Measurements from ENCODE around the gene ZNF618. TPM values are rescaled to one million over a fixed set of nuclear protein-coding genes. Genes with fewer than 3 reads are reported as not detected.

Gene ZNF618
- total RNA-seq, 1 experiment from 2014 or later = not detected

DNA sequence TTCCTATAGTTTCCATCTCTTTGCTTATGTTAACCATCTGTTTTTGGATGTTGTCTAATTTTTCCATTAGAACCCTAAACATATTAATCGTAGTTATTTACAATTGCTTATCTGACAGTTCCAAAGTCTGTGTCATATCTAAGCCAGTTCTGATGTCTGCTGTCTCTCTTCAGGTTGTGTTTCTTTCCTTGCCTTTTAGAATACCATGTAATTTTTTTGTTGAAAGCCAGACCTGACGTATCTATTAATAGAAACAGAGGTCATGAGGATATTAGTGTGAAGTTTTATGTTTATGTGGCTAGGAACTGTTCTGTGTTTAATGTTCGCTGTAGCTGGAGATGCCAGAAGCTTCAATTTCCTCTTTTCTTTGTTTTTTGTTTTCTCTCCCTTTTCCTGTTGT is 52.2 kb downstream of the ZNF618 start:
- no peak overlapping the region for H2AFZ ChIP-seq (ENCODE audit: low read length)
- H4K20me1 ChIP-seq (ENCODE audit: insufficient read depth, low read depth, low read length) = no peaks in the 10 kb centered on the region
- no peak overlapping the region for H3K9ac ChIP-seq (ENCODE audit: low read length)
- H3K36me3 ChIP-seq (ENCODE audit: insufficient read depth, low read length) = no peaks in the 10 kb centered on the region
- no peaks in the 10 kb centered on the region for H3K9me2 ChIP-seq (replicated peaks; ENCODE audit: insufficient read depth, low read length)
- H3K4me3 ChIP-seq (ENCODE audit: low read length) = no peak overlapping the region
- H3K4me1 ChIP-seq (ENCODE audit: low read length) = no peaks in the 10 kb centered on the region
- H3K79me2 ChIP-seq (ENCODE audit: low read length) = no peaks in the 10 kb centered on the region
- no peaks in the 10 kb centered on the region for H3K9me3 ChIP-seq (ENCODE audit: low read length)
- H3K4me2 ChIP-seq (ENCODE audit: low read depth, low read length, poor library complexity, severe bottlenecking) = no peak overlapping the region
- H3K27ac ChIP-seq (ENCODE audit: low read length) = no peak overlapping the region
- no peaks in the 10 kb centered on the region for H3K27me3 ChIP-seq (ENCODE audit: low read length)
- DNase-seq = no peak

DNA sequence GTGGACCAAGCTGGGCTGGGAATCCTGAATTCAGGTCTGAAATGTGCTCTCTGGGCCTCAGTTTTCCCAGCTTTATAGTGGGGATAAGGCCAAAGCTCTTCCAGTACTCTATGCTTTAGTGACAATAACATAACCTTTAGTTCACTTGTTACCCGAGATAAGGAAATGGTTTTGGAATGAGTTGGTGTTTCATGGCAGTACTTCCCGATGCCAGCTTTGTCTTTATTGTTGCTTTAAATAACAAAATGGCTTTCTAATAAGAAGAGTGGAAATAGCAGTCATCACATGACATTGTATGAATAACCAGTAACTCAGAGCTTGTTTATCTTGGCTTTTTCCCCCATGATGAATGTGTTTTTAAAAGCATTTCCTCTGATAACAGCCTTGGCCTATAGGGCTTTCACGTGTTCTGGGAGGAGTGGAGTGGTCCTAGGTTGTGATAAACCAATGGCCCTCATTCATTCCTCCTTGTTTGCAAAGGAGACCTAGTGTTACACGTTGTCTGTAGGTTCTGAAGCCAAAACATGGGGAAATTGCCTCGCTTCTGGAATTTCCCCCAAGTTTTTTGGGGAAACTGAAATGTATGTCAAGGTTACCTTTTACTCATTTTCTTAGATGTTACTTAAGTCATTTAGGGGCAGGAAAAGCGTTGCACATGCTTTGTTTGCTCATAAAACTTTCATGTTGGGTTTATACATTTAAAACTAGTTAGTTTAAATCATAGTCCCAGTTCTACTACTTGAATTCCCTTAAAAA is 53.7 kb downstream of the ZNF618 start:
- Histone ChIP-seq H3K9me3 (ENCODE audit: low read length) (no peaks in the 10 kb centered on the region), H3K27me3 (ENCODE audit: low read length) (no peaks in the 10 kb centered on the region), H2AFZ (ENCODE audit: low read length) (no peak overlapping the region), H3K36me3 (ENCODE audit: insufficient read depth, low read length) (no peaks in the 10 kb centered on the region), H4K20me1 (ENCODE audit: insufficient read depth, low read depth, low read length) (no peaks in the 10 kb centered on the region), H3K4me3 (ENCODE audit: low read length) (no peak overlapping the region), H3K27ac (ENCODE audit: low read length) (no peak overlapping the region), H3K9ac (ENCODE audit: low read length) (no peak overlapping the region), H3K79me2 (ENCODE audit: low read length) (no peaks in the 10 kb centered on the region), H3K4me1 (ENCODE audit: low read length) (no peaks in the 10 kb centered on the region), H3K4me2 (ENCODE audit: low read depth, low read length, poor library complexity, severe bottlenecking) (no peak overlapping the region), H3K9me2 (replicated peaks; ENCODE audit: insufficient read depth, low read length) (no peaks in the 10 kb centered on the region)
- no peak for DNase-seq

DNA sequence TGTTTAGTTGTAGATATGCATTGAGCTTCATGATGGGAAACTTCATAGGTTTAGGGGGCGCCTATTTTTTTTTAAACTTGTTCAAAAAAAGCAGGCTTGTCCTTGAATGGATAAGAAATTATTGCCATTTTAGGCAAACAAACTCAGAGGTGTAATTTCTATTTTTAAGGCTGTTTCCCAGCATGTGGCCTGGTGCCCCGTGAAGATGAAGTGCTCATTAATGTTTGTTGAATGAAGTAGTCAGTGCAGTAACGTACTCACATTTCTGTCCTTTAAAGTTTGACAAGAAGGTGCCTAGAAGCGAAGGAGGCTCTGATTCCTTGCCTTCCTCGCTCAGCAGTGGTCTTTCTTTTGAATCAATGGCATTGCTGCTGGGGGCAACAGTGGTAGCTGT is 54.3 kb downstream of the ZNF618 start:
- Histone ChIP-seq H2AFZ (ENCODE audit: low read length) (no peak overlapping the region), H3K9me3 (ENCODE audit: low read length) (no peaks in the 10 kb centered on the region), H3K36me3 (ENCODE audit: insufficient read depth, low read length) (no peaks in the 10 kb centered on the region), H3K27ac (ENCODE audit: low read length) (no peak overlapping the region), H4K20me1 (ENCODE audit: insufficient read depth, low read depth, low read length) (no peaks in the 10 kb centered on the region), H3K4me3 (ENCODE audit: low read length) (no peak overlapping the region), H3K9me2 (replicated peaks; ENCODE audit: insufficient read depth, low read length) (no peaks in the 10 kb centered on the region), H3K4me1 (ENCODE audit: low read length) (no peaks in the 10 kb centered on the region), H3K9ac (ENCODE audit: low read length) (no peak overlapping the region), H3K27me3 (ENCODE audit: low read length) (no peaks in the 10 kb centered on the region), H3K4me2 (ENCODE audit: low read depth, low read length, poor library complexity, severe bottlenecking) (no peak overlapping the region), H3K79me2 (ENCODE audit: low read length) (no peaks in the 10 kb centered on the region)
- DNase-seq = no peak

DNA sequence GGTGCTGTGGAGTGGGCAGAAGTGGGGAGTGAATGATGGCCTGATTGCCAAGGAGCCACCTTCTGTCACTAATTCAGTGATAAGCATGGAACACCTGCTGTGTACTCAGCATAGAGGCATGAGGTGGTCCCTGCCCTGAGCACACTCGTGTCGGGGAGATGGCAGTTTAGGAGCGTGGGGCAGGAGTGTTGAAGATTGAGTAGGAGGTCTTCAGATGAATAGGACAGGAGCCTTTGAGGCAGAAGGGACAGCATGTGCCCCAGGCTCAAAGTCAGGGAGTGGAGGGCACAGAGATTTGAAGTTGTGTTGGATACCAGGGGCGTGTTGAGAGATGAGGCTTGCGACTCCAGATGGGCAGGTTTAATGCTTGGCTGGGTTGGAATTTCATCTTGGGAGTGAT is 55.0 kb downstream of the ZNF618 start:
- Histone ChIP-seq H2AFZ (ENCODE audit: low read length) (no peak overlapping the region), H3K79me2 (ENCODE audit: low read length) (no peaks in the 10 kb centered on the region), H3K36me3 (ENCODE audit: insufficient read depth, low read length) (no peaks in the 10 kb centered on the region), H3K27ac (ENCODE audit: low read length) (no peak overlapping the region), H3K4me2 (ENCODE audit: low read depth, low read length, poor library complexity, severe bottlenecking) (no peak overlapping the region), H3K9ac (ENCODE audit: low read length) (no peak overlapping the region), H3K4me1 (ENCODE audit: low read length) (no peaks in the 10 kb centered on the region), H3K9me2 (replicated peaks; ENCODE audit: insufficient read depth, low read length) (no peaks in the 10 kb centered on the region), H3K27me3 (ENCODE audit: low read length) (no peaks in the 10 kb centered on the region), H4K20me1 (ENCODE audit: insufficient read depth, low read depth, low read length) (no peaks in the 10 kb centered on the region), H3K9me3 (ENCODE audit: low read length) (no peaks in the 10 kb centered on the region), H3K4me3 (ENCODE audit: low read length) (no peak overlapping the region)
- no peak for DNase-seq

DNA sequence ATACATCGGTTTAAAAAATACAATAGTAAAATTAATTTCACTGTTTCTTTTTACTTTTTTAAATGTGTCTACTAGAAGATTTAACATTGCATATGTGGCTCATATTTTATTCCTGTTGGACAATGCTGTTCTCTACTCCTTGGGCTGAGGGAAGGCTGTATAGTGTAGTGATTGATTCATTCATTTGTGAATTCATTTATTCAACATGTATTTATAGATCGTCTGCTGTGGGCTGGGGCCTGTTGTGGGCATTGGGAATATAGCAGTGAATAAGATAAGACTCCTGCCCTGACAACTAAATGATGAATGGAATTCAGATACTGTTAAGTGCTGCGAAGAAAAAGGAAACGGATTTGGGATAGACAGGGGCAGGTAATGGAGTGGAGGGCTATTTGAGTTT is 55.7 kb downstream of the ZNF618 start:
- Histone ChIP-seq H3K4me2 (ENCODE audit: low read depth, low read length, poor library complexity, severe bottlenecking) (no peak overlapping the region), H2AFZ (ENCODE audit: low read length) (no peak overlapping the region), H3K36me3 (ENCODE audit: insufficient read depth, low read length) (no peaks in the 10 kb centered on the region), H3K27ac (ENCODE audit: low read length) (no peak overlapping the region), H4K20me1 (ENCODE audit: insufficient read depth, low read depth, low read length) (no peaks in the 10 kb centered on the region), H3K4me1 (ENCODE audit: low read length) (no peaks in the 10 kb centered on the region), H3K9me3 (ENCODE audit: low read length) (no peaks in the 10 kb centered on the region), H3K9me2 (replicated peaks; ENCODE audit: insufficient read depth, low read length) (no peaks in the 10 kb centered on the region), H3K9ac (ENCODE audit: low read length) (no peak overlapping the region), H3K4me3 (ENCODE audit: low read length) (no peak overlapping the region), H3K27me3 (ENCODE audit: low read length) (no peaks in the 10 kb centered on the region), H3K79me2 (ENCODE audit: low read length) (no peaks in the 10 kb centered on the region)
- no peak for DNase-seq

DNA sequence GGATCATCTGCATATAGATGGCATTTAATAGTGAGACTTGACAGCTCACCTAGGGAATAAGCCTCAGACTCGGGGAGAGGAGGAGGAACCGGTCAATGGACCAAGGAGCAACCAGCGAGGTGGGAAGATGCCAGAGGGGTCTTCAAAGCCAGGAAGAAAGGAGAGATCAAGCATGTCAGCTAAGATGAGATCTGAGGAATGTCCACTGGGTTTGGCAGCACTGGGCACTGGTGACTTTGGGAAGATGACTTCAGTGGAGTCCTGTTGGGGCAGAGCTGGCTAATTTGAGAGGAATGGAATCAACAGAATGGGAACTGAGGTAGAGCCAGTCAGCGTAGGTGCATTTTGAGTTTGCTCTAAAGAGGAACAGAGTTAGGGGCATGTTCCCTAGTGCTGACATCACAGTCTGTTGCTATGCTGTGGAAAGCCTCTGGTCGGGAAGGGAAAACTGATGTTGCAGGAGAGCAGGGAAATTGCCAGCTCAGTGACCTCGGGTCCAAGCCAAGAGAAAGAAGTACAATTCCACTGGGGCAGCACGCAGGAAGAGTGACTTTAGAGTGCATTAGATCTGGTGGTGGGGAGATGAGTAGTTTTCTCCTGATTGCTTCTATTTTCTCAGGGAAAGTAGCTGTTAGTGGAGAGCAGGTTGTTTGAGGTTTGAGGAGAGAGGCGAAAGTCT is 56.9 kb downstream of the ZNF618 start:
- DNase-seq = no peak

DNA sequence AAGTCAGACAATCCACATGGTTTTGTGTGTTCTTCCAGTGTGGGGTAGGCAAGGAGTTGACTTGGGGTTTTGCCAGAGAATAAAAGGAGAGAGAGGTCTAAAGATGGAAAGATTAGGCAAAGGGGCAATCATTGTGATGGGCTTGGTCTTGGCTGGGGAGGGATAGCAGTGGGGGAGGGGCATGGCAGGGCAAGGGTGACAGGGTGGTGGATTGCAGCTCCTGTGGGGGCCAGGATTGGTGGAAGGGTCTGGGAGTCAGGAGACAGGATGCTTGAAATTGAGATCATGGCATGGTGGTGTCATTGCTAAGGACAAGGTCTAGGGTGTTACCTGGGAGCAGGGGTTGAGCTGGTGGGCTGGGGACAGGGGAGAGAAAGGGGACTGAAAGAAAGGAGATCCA is 57.6 kb downstream of the ZNF618 start:
- no peak for DNase-seq
- Histone ChIP-seq H2AFZ (ENCODE audit: low read length) (no peak overlapping the region), H3K4me1 (ENCODE audit: low read length) (no peaks in the 10 kb centered on the region), H4K20me1 (ENCODE audit: insufficient read depth, low read depth, low read length) (no peaks in the 10 kb centered on the region), H3K9ac (ENCODE audit: low read length) (no peak overlapping the region), H3K79me2 (ENCODE audit: low read length) (no peaks in the 10 kb centered on the region), H3K4me2 (ENCODE audit: low read depth, low read length, poor library complexity, severe bottlenecking) (no peak overlapping the region), H3K36me3 (ENCODE audit: insufficient read depth, low read length) (no peaks in the 10 kb centered on the region), H3K9me3 (ENCODE audit: low read length) (no peaks in the 10 kb centered on the region), H3K4me3 (ENCODE audit: low read length) (no peak overlapping the region), H3K27ac (ENCODE audit: low read length) (no peak overlapping the region), H3K27me3 (ENCODE audit: low read length) (no peaks in the 10 kb centered on the region), H3K9me2 (replicated peaks; ENCODE audit: insufficient read depth, low read length) (no peaks in the 10 kb centered on the region)

More for the DNA sequence above, 56.9 kb downstream of the ZNF618 start:
- no peak overlapping the region for H3K4me3 ChIP-seq (ENCODE audit: low read length)
- no peaks in the 10 kb centered on the region for H3K79me2 ChIP-seq (ENCODE audit: low read length)
- no peaks in the 10 kb centered on the region for H3K4me1 ChIP-seq (ENCODE audit: low read length)
- no peak overlapping the region for H3K4me2 ChIP-seq (ENCODE audit: low read depth, low read length, poor library complexity, severe bottlenecking)
- no peak overlapping the region for H3K9ac ChIP-seq (ENCODE audit: low read length)
- H4K20me1 ChIP-seq (ENCODE audit: insufficient read depth, low read depth, low read length) = no peaks in the 10 kb centered on the region
- no peaks in the 10 kb centered on the region for H3K36me3 ChIP-seq (ENCODE audit: insufficient read depth, low read length)
- no peaks in the 10 kb centered on the region for H3K9me2 ChIP-seq (replicated peaks; ENCODE audit: insufficient read depth, low read length)
- H2AFZ ChIP-seq (ENCODE audit: low read length) = no peak overlapping the region
- no peak overlapping the region for H3K27ac ChIP-seq (ENCODE audit: low read length)
- H3K9me3 ChIP-seq (ENCODE audit: low read length) = no peaks in the 10 kb centered on the region
- H3K27me3 ChIP-seq (ENCODE audit: low read length) = no peaks in the 10 kb centered on the region

DNA sequence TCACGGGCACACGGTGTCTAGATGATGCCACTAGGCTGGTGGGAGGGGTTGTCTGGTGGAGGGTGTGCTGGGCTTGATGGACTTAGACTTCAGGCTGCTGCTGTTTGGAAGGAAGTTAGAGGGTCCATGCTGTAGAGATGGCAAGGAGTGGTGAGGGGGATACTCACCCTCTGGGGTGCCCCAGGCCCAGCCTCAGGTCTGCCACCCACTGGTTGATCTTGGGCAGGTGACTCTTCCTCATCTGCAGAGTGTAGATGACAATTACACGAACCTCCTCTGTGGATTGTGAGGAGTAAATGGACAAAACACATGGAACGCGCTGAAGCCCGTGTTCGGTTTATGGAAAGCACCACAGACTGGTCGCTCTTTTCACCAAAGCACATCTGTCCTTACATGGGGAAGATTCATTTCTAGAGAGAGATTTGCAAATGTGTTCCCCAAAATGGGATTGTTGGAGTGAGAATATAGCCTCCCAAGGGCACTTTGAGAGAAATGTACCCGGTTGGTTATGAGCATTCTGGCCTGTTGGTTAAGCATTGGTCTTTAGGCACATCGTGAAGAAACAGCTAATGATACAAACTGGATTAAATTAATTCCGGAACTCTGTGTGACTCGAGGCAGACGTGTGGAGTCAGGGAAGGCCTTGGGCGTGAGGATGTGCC is 58.2 kb downstream of the ZNF618 start:
- no peak overlapping the region for H3K4me2 ChIP-seq (ENCODE audit: low read depth, low read length, poor library complexity, severe bottlenecking)
- H3K9me2 ChIP-seq (replicated peaks; ENCODE audit: insufficient read depth, low read length) = no peaks in the 10 kb centered on the region
- no peaks in the 10 kb centered on the region for H3K36me3 ChIP-seq (ENCODE audit: insufficient read depth, low read length)
- no peak overlapping the region for H2AFZ ChIP-seq (ENCODE audit: low read length)
- no peak overlapping the region for H3K27ac ChIP-seq (ENCODE audit: low read length)
- H3K79me2 ChIP-seq (ENCODE audit: low read length) = no peaks in the 10 kb centered on the region
- H3K27me3 ChIP-seq (ENCODE audit: low read length) = no peaks in the 10 kb centered on the region
- H4K20me1 ChIP-seq (ENCODE audit: insufficient read depth, low read depth, low read length) = no peaks in the 10 kb centered on the region
- no peak overlapping the region for H3K4me3 ChIP-seq (ENCODE audit: low read length)
- no peak for DNase-seq
- no peak overlapping the region for H3K9ac ChIP-seq (ENCODE audit: low read length)
- no peaks in the 10 kb centered on the region for H3K4me1 ChIP-seq (ENCODE audit: low read length)
- no peaks in the 10 kb centered on the region for H3K9me3 ChIP-seq (ENCODE audit: low read length)

All from Karpas-422 (cell line).